ENCODE data around the gene PTPRM.
A peak's percentile ranks its signal among the peaks of the same experiment; 100 is the strongest.

Gene PTPRM

DNA sequence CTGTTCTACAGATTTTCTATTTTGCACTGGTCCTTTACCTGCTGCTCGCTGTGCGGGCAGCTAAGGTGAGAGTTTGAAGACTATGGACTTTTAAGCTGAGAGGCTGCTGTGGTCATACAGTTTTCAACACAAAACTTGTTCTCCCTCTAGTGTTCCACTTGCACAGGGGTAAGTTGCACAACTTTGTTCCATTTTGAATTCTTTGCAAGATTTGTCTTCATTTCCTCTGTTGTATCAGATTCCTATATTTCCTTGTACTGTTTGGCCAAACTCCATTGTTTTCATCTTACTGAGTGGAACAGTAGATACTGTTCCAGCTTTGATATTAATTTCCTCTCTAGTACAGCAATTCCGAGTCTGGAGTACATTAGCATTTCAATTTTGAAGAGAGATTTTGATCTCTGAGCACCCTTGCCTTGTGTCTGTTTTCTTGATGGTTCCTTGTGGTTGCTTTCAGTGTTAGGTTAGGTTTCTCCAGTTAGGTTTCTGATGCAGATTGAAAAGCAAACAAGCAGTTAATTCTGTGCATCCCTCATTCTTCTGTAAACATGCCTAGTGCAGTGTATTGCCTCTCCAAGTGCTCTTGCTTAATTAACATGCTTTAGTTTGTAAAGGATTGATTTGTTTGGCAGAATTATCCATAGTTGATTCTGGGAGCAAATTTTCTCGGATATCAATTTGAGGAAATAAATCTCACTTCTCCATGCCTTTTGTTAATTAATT is 188.8 kb downstream of the PTPRM start:
- FAIRE-seq (no peak), DNase-seq (ENCODE audit: insufficient read length, low spot score) (no peak)
- TF ChIP-seq POLR2A (IDR thresholded peaks at IDR 0.05; ENCODE audit: low read depth, low read length) = no peak

DNA sequence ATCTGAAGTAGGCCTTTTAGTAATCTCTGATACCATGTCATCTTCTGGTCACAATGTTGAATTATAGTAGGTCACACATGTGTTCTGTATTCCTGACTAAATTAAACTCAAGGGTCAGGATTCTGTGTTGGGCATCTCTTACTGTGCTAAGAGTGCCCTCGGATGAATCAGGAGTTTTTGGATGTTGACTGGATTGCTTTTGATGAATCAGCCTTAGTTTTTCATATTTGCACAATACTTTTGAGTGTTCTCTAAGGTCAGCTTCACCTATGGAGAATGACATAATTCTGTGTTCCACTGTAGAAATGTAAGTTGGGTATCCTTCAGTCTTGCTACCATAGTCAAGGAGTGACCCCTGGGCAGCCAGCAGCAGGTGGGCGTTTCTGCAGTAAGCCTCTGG is 190.1 kb downstream of the PTPRM start:
- FAIRE-seq (peak; percentile 83), DNase-seq (ENCODE audit: insufficient read length, low spot score) (no peak)
- TF ChIP-seq POLR2A (IDR thresholded peaks at IDR 0.05; ENCODE audit: low read depth, low read length) = no peak

DNA sequence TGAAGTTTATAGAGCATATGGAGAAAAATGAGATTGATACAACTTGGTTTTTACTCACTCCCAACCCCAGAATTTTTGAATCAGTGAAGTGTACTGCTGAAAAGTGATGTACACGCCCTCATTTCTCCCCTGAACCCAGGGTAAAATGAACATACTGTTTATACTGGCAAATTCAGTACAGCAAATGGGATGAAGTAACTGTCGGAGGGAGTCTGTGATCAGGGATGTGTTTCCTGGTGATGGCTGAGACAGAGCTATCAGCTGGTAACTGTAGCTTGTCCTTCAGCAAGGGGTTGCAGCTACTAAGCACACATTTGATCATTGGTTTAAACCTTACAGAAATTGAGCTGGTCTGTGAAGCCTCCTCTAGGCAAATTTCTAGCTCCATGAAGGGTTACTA is 191.6 kb downstream of the PTPRM start:
- DNase-seq (ENCODE audit: insufficient read length, low spot score) (no peak), FAIRE-seq (peak; percentile 11)
- TF ChIP-seq POLR2A (IDR thresholded peaks at IDR 0.05; ENCODE audit: low read depth, low read length) = no peak

GRCh38 chr18:7760967-7761948 is 194.1 kb downstream of the PTPRM start:
- no peak for DNase-seq (ENCODE audit: insufficient read length, low spot score)
- FAIRE-seq = no peak
- no peak for TF ChIP-seq POLR2A (IDR thresholded peaks at IDR 0.05; ENCODE audit: low read depth, low read length)

DNA sequence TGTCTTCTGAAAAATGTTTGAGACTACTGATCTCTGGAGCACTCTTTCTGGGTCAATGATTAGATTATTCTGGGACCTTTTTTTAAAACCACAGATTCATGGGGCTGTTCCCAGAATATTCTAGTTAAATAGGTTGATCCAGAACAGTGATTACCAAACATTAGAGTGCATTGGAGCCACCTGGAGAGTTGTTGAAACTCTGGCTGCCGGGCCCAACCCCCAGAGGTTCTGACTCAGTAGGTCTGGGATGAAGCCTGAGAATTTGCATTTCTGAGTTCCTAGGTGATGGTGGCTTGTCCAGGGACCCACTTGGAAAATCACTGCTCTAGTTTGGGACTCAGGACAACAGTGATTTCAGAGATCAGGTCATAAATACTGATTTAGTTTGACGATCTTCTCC is 197.3 kb downstream of the PTPRM start:
- DNase-seq (ENCODE audit: insufficient read length, low spot score) (no peak), FAIRE-seq (no peak)
- no peak for TF ChIP-seq POLR2A (IDR thresholded peaks at IDR 0.05; ENCODE audit: low read depth, low read length)

DNA sequence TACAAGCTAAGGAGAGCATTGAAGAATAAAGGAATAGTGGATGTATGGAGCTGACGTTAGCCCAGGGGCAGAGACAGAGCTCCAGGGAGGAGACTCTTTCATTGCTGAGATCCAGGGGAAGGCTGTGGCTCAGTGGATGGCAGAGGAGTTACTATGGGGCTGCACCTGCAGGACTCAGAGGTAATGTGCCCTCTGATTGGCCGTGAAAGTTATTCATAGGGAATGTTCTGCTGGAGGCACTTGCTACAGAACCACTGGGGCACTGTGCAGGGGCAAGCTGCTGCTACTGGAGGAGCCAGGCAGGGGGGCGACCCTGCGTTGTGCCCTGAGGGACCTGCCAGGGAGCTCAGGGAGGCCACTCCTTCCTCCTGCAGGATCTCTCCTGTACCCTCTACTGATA is 199.2 kb downstream of the PTPRM start:
- FAIRE-seq (no peak), DNase-seq (ENCODE audit: insufficient read length, low spot score) (no peak)
- TF ChIP-seq POLR2A (IDR thresholded peaks at IDR 0.05; ENCODE audit: low read depth, low read length) = no peak

DNA sequence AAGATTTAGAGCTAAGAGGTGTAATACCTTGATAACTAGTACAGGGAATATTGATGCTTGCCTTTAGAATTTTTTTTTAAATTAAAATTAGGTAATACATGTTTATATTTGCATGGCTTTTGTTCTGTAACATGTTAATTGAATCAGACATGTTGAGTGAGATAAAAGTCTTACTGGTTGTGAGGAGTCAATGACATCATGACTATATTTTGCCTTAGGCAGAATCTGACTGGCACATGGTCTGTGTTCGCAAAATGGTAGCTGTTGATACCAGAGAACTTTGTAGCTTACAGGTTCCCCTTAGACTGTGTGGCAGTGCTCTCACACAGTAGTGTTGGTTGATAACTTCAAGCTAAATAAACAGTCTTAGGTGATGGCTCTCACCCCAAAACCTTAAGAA is 199.7 kb downstream of the PTPRM start:
- DNase-seq (ENCODE audit: insufficient read length, low spot score) = no peak
- no peak for TF ChIP-seq POLR2A (IDR thresholded peaks at IDR 0.05; ENCODE audit: low read depth, low read length)
- no peak for FAIRE-seq

DNA sequence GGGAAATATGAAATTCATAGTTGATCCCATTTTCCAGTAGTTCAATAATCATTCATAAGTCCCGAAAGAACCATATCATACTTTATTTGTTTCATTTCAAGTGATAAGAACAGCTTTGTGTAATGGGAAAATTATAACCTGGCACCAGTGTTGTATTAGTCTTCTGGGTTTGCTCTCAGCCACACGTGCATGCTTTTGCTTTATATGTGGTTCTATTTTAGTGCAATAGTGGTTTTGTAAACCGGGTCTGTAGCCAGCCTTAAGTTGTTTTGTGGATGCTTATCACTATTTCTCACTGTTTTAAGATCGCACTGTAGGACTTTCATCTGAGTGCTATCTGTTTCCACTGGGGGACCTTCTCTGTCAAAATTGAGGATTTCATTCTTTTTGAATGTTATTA is 203.8 kb downstream of the PTPRM start:
- DNase-seq (ENCODE audit: insufficient read length, low spot score) (no peak), FAIRE-seq (no peak)
- TF ChIP-seq POLR2A (IDR thresholded peaks at IDR 0.05; ENCODE audit: low read depth, low read length) = no peak

DNA sequence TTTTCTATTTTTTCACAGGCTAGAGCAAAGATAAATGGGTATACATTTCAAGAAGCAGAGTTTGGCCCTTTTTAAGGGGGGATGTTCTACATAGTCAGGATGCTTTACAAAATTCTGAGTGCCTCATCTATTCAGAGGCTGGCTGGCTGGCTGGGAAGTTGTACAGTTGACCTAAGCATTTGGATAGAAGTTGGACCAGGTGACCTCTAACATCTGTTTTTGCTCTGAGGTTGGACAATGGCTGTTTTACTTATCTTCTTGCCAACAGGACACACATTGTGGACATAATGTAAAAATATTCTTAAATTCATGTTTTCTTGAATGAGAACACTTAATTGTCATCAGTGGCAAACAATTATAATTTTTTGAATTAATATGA is 205.4 kb downstream of the PTPRM start:
- no peak for DNase-seq (ENCODE audit: insufficient read length, low spot score)
- no peak for TF ChIP-seq POLR2A (IDR thresholded peaks at IDR 0.05; ENCODE audit: low read depth, low read length)
- no peak for FAIRE-seq

GRCh38 chr18:7772951-7773350 is 205.8 kb downstream of the PTPRM start:
- no peak for TF ChIP-seq POLR2A (IDR thresholded peaks at IDR 0.05; ENCODE audit: low read depth, low read length)
- no peak for DNase-seq (ENCODE audit: insufficient read length, low spot score)
- no peak for FAIRE-seq

DNA sequence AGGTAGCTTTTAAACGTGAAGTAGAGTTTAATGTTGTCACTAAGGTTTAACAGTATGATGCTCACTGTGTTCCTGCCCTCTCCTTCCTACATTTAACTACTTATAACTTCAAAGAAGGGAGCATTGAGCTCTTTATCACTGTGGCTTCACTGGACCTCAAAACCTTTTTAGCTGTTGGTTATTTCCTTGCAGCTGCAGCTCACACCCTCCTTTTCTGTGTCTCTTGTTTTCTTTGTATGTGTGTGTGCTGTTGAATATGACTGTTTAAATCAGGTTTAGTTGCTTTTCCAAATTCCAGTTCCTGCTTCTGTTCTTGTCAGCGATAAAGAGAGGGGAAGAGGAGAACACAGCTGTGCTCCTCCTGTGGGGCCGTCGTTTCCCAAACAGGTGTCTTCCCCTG is 208.0 kb downstream of the PTPRM start:
- no peak for FAIRE-seq
- TF ChIP-seq POLR2A (IDR thresholded peaks at IDR 0.05; ENCODE audit: low read depth, low read length) = no peak
- DNase-seq (ENCODE audit: insufficient read length, low spot score) = no peak

DNA sequence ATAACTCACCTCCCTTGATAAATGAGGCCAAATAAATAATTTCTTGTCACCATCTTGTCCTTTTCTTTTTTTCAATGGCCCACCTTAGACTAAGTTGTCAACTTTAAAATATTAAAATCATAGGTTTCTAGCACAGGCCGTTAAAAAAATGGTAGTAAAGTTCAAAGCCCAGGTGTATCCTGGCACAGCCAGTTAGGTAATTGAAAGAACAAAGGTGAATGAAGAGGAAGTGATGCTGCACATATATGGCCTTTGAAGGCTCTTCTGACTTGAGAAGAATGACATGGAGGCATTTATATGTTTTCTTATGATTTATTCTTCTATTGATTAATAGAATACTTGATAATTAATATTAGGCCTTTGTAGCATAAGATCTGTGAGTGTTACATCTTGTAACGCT is 208.7 kb downstream of the PTPRM start:
- no peak for FAIRE-seq
- no peak for DNase-seq (ENCODE audit: insufficient read length, low spot score)
- no peak for TF ChIP-seq POLR2A (IDR thresholded peaks at IDR 0.05; ENCODE audit: low read depth, low read length)

- DNase-seq (ENCODE audit: insufficient read length, low spot score) = no peak
- no peak for FAIRE-seq
- no peak for TF ChIP-seq POLR2A (IDR thresholded peaks at IDR 0.05; ENCODE audit: low read depth, low read length)
Measured at GRCh38 chr18:7778181-7778580, 211.1 kb downstream of the PTPRM start.

DNA sequence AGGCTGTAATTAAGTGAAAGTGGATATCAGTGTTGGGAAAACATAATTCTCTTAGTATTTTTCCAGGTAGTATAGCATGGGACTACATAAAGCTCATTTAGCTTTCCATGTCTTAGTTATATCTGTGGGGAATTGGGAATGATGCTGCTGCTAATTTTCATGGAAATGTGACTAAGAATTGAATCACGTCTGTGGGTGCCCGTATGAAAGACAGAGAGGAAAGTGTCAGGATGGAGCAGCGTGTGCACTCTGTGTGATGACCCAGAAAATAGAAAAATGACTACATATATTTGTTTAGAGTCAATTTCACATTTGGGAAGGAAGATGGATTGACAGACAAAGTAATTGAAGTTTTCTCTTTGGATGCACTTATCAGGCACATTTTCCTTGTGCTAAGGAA is 212.1 kb downstream of the PTPRM start:
- DNase-seq (ENCODE audit: insufficient read length, low spot score) = no peak
- no peak for TF ChIP-seq POLR2A (IDR thresholded peaks at IDR 0.05; ENCODE audit: low read depth, low read length)
- no peak for FAIRE-seq

GRCh38 chr18:7784171-7784570 is 217.1 kb downstream of the PTPRM start:
- FAIRE-seq (no peak), DNase-seq (ENCODE audit: insufficient read length, low spot score) (no peak)
- no peak for TF ChIP-seq POLR2A (IDR thresholded peaks at IDR 0.05; ENCODE audit: low read depth, low read length)
